HepG2 (cell line): ENCODE measurements around the gene SLC19A3. TPM values are rescaled to one million over a fixed set of nuclear protein-coding genes. Genes with fewer than 3 reads are reported as not detected.

Source experiments
- ATF4 ChIP-seq, 2 experiments: fragments of 450-650 bp in 1 of 2; sonication (generic) in 1 of 2; formaldehyde crosslinking; IDR thresholded peaks; 2 replicates each; pipeline versions ENCODE4 v1.5.0 to v1.8.0; 2020 to 2022; ENCODE audit warnings: mild to moderate bottlenecking in 1 of 2, missing genetic modification reagents in 1 of 2
- CBX5 ChIP-seq: sonication (generic); formaldehyde crosslinking; IDR thresholded peaks from 2 replicates; pipeline ENCODE4 v1.4.0; 2020; ENCODE audit warnings: missing genetic modification reagents, borderline replicate concordance
- IKZF1 ChIP-seq: fragments of 450-650 bp; IDR thresholded peaks from 2 replicates; pipeline ENCODE4 v1.7.1; 2016
- SAFB2 ChIP-seq: sonication (generic); formaldehyde crosslinking; IDR thresholded peaks from 2 replicates; pipeline ENCODE4 v1.5.1; 2020; ENCODE audit warnings: missing genetic modification reagents, low read depth, mild to moderate bottlenecking, borderline replicate concordance
- SP5 ChIP-seq: IDR thresholded peaks from 2 replicates; pipeline ENCODE4 v1.6.1; 2016; ENCODE audit warnings: low read depth, borderline replicate concordance
- TBL1XR1 ChIP-seq: fragments of 150-350 bp; IDR thresholded peaks from 2 replicates; pipeline ENCODE4 v1.6.1; 2014; ENCODE audit warnings: borderline replicate concordance, low read length; ENCODE audit not compliant: partially characterized antibody
- THYN1 ChIP-seq: sonication (generic); formaldehyde crosslinking; IDR thresholded peaks from 2 replicates; pipeline ENCODE4 v1.8.1; 2023; ENCODE audit warnings: low read depth, mild to moderate bottlenecking, moderate library complexity, missing genetic modification reagents, borderline replicate concordance
- ZNF318 ChIP-seq: sonication (generic); formaldehyde crosslinking; IDR thresholded peaks from 2 replicates; pipeline ENCODE4 v1.4.0; 2020; ENCODE audit warnings: mild to moderate bottlenecking, missing genetic modification reagents
- ZSCAN12 ChIP-seq: sonication (generic); formaldehyde crosslinking; IDR thresholded peaks from 2 replicates; pipeline ENCODE4 v1.9.0; 2021; ENCODE audit warnings: mild to moderate bottlenecking, missing genetic modification reagents
- ZSCAN29 ChIP-seq: sonication (generic); formaldehyde crosslinking; conservative IDR thresholded peaks from 2 replicates; pipeline ENCODE4 v1.4.0; 2020; ENCODE audit warnings: mild to moderate bottlenecking, missing genetic modification reagents
- polyA plus RNA-seq, 8 experiments: library from polyadenylated mRNA; depleted of rRNA in 3 of 8; stranded (reverse) in 7 of 8; unstranded in 1 of 8; fragments of >200 nt; fragmentation: Illumina TruSeq in 4 of 8; extraction: Trizol in 4 of 8; gene quantifications; 2 replicates each; pipeline versions ENCODE4 v1.2.1 to v1.2.3, GENCODE V29; 2011 to 2016; ENCODE audit warnings: low read depth in 4 of 8, missing spikeins in 1 of 8, mixed read lengths in 1 of 8; ENCODE audit not compliant: insufficient read depth in 1 of 8
- total RNA-seq, 5 experiments: library from RNA; depleted of rRNA; stranded (reverse); fragments of >200 nt; fragmentation: Illumina TruSeq; extraction: Trizol; gene quantifications; 2 replicates each; pipeline ENCODE4 v1.2.3, GENCODE V29; 2016; ENCODE audit warnings: low read depth in 1 of 5
- TF ChIP-seq, protein P1 (sequence below): IDR thresholded peaks from 2 replicates; pipeline ENCODE4 v1.6.1; 2018; ENCODE audit warnings: missing genetic modification reagents, mild to moderate bottlenecking, missing compliant biosample characterization
- TF ChIP-seq, protein P2 (sequence below): sonication (generic); formaldehyde crosslinking; IDR thresholded peaks from 2 replicates; pipeline ENCODE4 v1.4.0; 2020; ENCODE audit warnings: missing genetic modification reagents, borderline replicate concordance

SLC19A3 gene
- total and polyA plus RNA-seq, 2 of the 13 experiments (the other 11 are each of a cell fraction or from before 2014, with no cell fraction given) = 2.3 to 5.2 TPM

DNA sequence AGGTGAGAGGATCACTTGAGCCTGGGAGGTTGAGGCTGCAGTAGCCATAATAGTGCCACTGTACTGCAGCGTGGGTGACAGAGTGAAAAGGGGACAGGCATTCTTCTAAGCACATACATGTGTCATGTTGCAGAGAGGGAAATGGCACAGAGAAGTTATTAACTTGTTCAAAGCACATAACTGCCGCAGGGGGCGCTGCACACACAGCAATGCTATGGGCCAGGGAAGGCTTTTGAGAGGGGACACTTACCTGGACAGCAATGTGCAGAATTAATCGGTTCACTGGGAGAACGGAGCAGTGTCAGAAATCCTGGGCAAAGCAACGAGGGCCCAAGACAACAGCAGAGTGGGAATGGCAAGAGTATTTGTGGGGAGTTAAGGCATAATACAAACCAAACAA is 30.3 kb upstream of the SLC19A3 start (continued):
- TF ChIP-seq ATF4 (CRISPR knock-in tag; IDR thresholded peaks at IDR 0.05) (no peak), ZSCAN12 (CRISPR knock-in tag) (no peak), IKZF1 (no peak), SAFB2 (CRISPR knock-in tag) (no peak), THYN1 (CRISPR knock-in tag) (no peak), CBX5 (CRISPR knock-in tag) (peak; percentile 24; the same call in 1 of the 2 replicates), ZSCAN29 (CRISPR knock-in tag) (no peak), ZNF318 (CRISPR knock-in tag) (no peak), SP5 (CRISPR knock-in tag) (no peak), TBL1XR1 (no peak)
- TF ChIP-seq, protein P1, sequence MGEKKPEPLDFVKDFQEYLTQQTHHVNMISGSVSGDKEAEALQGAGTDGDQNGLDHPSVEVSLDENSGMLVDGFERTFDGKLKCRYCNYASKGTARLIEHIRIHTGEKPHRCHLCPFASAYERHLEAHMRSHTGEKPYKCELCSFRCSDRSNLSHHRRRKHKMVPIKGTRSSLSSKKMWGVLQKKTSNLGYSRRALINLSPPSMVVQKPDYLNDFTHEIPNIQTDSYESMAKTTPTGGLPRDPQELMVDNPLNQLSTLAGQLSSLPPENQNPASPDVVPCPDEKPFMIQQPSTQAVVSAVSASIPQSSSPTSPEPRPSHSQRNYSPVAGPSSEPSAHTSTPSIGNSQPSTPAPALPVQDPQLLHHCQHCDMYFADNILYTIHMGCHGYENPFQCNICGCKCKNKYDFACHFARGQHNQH (CRISPR knock-in tag) = no peak
- TF ChIP-seq, protein P2, sequence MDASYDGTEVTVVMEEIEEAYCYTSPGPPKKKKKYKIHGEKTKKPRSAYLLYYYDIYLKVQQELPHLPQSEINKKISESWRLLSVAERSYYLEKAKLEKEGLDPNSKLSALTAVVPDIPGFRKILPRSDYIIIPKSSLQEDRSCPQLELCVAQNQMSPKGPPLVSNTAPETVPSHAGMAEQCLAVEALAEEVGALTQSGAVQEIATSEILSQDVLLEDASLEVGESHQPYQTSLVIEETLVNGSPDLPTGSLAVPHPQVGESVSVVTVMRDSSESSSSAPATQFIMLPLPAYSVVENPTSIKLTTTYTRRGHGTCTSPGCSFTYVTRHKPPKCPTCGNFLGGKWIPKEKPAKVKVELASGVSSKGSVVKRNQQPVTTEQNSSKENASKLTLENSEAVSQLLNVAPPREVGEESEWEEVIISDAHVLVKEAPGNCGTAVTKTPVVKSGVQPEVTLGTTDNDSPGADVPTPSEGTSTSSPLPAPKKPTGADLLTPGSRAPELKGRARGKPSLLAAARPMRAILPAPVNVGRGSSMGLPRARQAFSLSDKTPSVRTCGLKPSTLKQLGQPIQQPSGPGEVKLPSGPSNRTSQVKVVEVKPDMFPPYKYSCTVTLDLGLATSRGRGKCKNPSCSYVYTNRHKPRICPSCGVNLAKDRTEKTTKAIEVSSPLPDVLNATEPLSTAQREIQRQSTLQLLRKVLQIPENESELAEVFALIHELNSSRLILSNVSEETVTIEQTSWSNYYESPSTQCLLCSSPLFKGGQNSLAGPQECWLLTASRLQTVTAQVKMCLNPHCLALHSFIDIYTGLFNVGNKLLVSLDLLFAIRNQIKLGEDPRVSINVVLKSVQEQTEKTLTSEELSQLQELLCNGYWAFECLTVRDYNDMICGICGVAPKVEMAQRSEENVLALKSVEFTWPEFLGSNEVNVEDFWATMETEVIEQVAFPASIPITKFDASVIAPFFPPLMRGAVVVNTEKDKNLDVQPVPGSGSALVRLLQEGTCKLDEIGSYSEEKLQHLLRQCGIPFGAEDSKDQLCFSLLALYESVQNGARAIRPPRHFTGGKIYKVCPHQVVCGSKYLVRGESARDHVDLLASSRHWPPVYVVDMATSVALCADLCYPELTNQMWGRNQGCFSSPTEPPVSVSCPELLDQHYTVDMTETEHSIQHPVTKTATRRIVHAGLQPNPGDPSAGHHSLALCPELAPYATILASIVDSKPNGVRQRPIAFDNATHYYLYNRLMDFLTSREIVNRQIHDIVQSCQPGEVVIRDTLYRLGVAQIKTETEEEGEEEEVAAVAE (CRISPR knock-in tag) = no peak
